ENCODE results near the gene NXPE4.

Gene NXPE4

DNA sequence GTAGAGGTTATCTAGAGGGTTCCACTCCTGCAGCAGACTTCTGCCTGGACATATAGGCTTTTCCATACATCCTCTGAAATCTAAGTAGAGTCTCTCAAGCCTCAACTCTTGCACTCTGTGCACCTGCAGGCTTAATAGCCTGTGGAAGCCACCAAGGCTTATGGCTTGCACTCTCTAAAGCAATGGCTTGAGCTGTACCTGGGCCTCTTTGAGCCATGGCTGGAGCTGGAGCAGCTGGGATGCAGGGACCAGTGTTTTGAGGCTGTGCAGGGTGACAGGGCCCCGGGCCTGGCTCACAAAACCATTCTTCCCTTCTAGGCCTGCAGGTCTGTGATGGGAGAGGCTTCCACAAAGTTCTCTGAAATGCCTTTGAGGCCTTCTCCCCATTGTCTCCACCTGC, 2.9 kb upstream of the NXPE4 start:
- no peak overlapping the region for H3K4me3 ChIP-seq (replicated peaks; ENCODE audit: low read depth, low read length)
- DNase-seq (ENCODE audit: extremely low read depth, insufficient read length), result no peak
- peaks cover 2% of the 10 kb centered on the region for H3K27me3 ChIP-seq (replicated peaks; ENCODE audit: control insufficient read depth, insufficient read depth, low read length)
- H3K36me3 ChIP-seq (ENCODE audit: control insufficient read depth, insufficient read depth, low read length), result no peaks in the 10 kb centered on the region
- no peak for TF ChIP-seq CTCF (IDR thresholded peaks at IDR 0.05; ENCODE audit: insufficient read depth, low read length, poor library complexity, severe bottlenecking)

GRCh38 chr11:114596175-114596919, 761 bp upstream of the NXPE4 start:
- no peak overlapping the region for H3K4me3 ChIP-seq (replicated peaks; ENCODE audit: low read depth, low read length)
- no peak for TF ChIP-seq CTCF (IDR thresholded peaks at IDR 0.05; ENCODE audit: insufficient read depth, low read length, poor library complexity, severe bottlenecking)
- no peak for DNase-seq (ENCODE audit: extremely low read depth, insufficient read length)
- H3K27me3 ChIP-seq (replicated peaks; ENCODE audit: control insufficient read depth, insufficient read depth, low read length), result peaks cover 2% of the 10 kb centered on the region
- H3K36me3 ChIP-seq (ENCODE audit: control insufficient read depth, insufficient read depth, low read length), result no peaks in the 10 kb centered on the region

DNA sequence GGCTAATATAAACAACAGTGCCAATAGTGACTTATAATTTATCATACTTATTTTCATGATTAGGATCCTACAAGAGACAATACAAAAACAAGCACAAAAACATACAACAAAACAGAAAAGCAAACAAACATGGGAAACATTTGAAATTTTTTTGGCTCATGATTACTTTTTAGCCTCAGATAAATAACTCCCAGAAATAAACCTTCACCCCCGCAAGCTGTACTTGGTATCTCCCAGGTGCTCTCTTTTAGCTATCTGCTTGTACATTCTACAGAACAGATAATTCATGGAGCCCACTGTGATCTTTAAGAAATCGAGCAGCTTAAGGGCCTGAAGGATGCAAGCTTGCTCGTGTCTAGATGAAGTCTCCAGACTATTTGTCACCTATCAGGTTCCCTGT, 883 bp downstream of the NXPE4 start:
- H3K36me3 ChIP-seq (ENCODE audit: control insufficient read depth, insufficient read depth, low read length), result no peaks in the 10 kb centered on the region
- no peak for DNase-seq (ENCODE audit: extremely low read depth, insufficient read length)
- no peak for TF ChIP-seq CTCF (IDR thresholded peaks at IDR 0.05; ENCODE audit: insufficient read depth, low read length, poor library complexity, severe bottlenecking)

DNA sequence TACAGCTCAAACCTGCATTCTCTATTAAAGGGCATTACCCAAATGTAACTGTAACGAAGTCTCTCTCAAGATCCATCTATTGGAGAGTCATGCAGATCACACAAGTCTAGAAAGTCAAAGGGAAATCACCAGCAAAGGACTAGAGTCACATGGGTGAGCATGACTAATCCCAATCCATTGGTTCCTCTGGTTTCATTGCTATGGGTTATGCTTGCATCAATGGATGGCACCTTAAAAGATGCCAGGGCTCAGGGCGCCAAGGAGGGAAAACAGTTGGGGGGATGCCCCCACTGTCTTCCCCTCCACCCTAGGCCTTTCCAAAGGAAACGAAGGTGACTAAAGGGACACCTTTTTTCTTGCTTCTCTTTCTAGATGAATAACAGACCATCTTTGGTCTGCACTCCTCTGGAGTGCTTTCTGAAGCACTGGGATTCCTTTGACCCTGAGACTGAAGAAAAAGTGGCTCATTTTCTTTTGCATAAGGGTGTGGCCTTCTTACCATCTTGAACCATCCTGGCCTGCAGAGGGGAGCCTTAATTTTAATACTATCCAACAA, 8.1 kb downstream of the NXPE4 start:
- DNase-seq (ENCODE audit: extremely low read depth, insufficient read length), result no peak
- no peak overlapping the region for H3K4me3 ChIP-seq (replicated peaks; ENCODE audit: low read depth, low read length)

More for the DNA sequence above, 883 bp downstream of the NXPE4 start:
- Histone ChIP-seq H3K4me3 (replicated peaks; ENCODE audit: low read depth, low read length) (no peak overlapping the region), H3K27me3 (replicated peaks; ENCODE audit: control insufficient read depth, insufficient read depth, low read length) (peaks cover 2% of the 10 kb centered on the region)

GRCh38 chr11:114586797-114587196, 8.8 kb downstream of the NXPE4 start:
- Histone ChIP-seq H3K4me3 (replicated peaks; ENCODE audit: low read depth, low read length) (no peak overlapping the region), H3K36me3 (ENCODE audit: control insufficient read depth, insufficient read depth, low read length) (no peaks in the 10 kb centered on the region), H3K27me3 (replicated peaks; ENCODE audit: control insufficient read depth, insufficient read depth, low read length) (no peaks in the 10 kb centered on the region; the same call in none of the 2 replicates)
- no peak for TF ChIP-seq CTCF (IDR thresholded peaks at IDR 0.05; ENCODE audit: insufficient read depth, low read length, poor library complexity, severe bottlenecking)
- no peak for DNase-seq (ENCODE audit: extremely low read depth, insufficient read length)

More for the DNA sequence above, 8.1 kb downstream of the NXPE4 start:
- no peak for TF ChIP-seq CTCF (IDR thresholded peaks at IDR 0.05; ENCODE audit: insufficient read depth, low read length, poor library complexity, severe bottlenecking)
- Histone ChIP-seq H3K36me3 (ENCODE audit: control insufficient read depth, insufficient read depth, low read length) (no peaks in the 10 kb centered on the region), H3K27me3 (replicated peaks; ENCODE audit: control insufficient read depth, insufficient read depth, low read length) (no peaks in the 10 kb centered on the region; the same call in none of the 2 replicates)

All from GM06990 (cell line).